GM20000 (cell line): Measurements from ENCODE around the gene PTCH1.

ENCODE experiments used
- DNase-seq: peaks from one replicate; pipeline ENCODE4 v3.0.0; 2012; ENCODE audit warnings: low spot score
- CTCF ChIP-seq: IDR thresholded peaks from 2 replicates; pipeline ENCODE4 v1.5.1; 2012; ENCODE audit warnings: mild to moderate bottlenecking, control low read depth; ENCODE audit errors: extremely low read depth, missing control alignments

PTCH1 gene

GRCh38 chr9:95444160-95444559 lies 72.6 kb downstream of the PTCH1 start:
- DNase-seq, result no peak
- no peak for TF ChIP-seq CTCF

- no peak for DNase-seq
- TF ChIP-seq CTCF, result no peak
Observed at GRCh38 chr9:95443301-95443700, 73.5 kb downstream of the PTCH1 start.

- TF ChIP-seq CTCF, result no peak
- no peak for DNase-seq
Observed at GRCh38 chr9:95441081-95441480, 75.7 kb downstream of the PTCH1 start.

GRCh38 chr9:95440447-95440846 lies 76.3 kb downstream of the PTCH1 start:
- no peak for DNase-seq
- TF ChIP-seq CTCF, result no peak

- no peak for DNase-seq
- no peak for TF ChIP-seq CTCF
Observed at GRCh38 chr9:95438561-95439357, 78.0 kb downstream of the PTCH1 start.

GRCh38 chr9:95437559-95437958 lies 79.2 kb downstream of the PTCH1 start:
- DNase-seq, result no peak
- TF ChIP-seq CTCF, result no peak

GRCh38 chr9:95436416-95436815 lies 80.4 kb downstream of the PTCH1 start:
- DNase-seq, result no peak
- no peak for TF ChIP-seq CTCF
